Measurements from ENCODE around the gene WNK1.

Gene WNK1

DNA sequence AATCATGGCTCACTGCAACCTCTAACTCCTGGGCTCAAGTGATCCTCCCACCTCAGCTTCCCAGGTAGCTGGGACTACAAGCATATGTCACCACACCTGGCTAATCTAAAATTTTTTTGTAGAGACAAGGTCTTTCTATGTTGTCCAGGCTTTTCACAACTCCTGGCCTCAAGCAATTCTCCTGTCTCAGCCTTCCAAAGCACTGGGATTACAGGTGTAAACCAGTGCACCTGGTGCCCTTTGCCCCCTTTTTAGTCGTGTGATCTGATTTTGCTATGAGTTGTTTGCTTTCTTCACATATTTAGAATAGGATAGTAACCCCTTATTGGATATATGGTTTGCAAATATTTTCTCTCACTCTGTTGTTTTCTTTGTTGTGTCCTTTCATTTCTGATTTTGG is 198.8 kb downstream of the WNK1 start:
- DNase-seq (ENCODE audit: low spot score), result no peak

DNA sequence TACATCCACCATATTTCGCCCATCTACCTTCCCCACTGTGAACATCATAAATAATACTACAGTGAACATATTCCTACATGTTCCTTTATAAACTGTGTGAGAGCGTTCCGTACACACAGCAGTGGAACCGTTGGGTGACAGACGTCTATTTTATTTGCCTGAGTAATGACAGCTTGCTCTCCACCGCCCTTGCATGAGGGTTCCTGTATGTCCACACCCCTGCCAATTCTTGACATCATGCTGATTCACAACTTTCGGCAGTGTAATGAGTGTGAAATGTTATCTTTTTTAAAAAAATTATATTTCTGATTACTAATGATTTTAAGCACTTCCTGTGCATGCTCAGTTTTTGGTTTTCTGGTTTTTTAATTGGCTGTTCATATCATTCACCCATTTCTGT is 201.4 kb downstream of the WNK1 start:
- peak; percentile 49 for DNase-seq (ENCODE audit: low spot score)

DNA sequence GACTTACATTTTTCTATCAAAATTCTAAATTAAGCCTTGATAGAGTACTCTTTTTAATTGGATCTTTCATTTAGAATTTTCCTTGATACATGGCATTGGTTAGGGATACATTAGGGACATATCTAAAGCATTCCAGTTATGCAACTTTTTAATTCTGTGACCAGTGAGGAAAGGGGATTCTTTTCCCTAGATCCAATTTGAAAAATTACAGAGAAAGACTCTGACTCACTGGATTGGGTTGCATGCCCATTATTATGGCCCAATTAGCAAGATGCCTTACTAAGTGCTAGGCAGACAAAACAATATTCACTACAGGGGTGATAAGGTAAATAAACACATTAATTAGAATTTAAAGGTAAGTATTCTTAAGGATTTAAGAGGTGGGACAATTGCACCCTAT is 202.4 kb downstream of the WNK1 start:
- no peak for DNase-seq (ENCODE audit: low spot score)

DNA sequence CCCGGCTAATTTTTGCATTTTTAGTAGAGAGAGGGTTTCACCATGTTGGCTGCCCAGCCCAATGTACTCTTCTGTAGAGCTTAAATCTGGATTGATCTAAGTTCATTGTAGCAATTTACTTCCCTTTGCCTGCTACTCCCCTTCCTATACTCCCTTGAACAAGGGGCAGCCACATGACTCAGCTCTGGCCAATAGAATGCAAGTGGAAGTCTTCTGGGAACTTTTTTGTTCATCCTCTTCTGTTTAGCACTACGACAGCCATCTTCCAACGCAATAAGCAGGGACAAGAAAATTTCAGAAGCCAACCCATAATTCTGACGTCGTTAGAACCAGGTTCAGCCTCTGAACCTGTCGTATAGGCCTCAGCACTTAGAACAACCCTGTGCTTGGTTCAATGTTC is 203.6 kb downstream of the WNK1 start:
- no peak for DNase-seq (ENCODE audit: low spot score)

DNA sequence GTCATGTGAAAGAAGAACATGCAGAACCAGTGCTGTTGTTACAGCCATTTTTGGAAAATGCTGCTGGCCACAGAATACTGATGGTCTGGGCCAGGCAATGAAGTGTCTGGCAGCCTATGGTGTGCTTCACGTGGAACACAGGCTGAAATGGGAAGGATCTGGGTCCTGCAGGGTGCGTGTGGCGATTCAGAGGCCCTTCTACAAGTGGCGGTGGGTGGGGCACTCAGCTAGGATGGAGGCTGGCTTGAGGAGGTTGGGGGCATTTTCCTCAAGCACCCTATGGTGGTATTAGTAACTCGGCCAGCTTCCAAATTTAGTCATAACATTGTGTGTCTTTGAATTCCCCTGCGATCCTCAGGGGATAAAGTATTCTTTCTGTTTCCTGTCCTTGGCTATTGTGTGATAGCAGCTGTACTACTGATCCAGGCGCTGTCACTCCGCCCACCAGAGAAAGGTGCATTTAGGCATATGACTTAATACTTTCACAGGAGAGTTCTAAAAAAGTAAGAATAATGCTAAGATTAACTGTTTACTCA is 206.3 kb downstream of the WNK1 start:
- DNase-seq (ENCODE audit: low spot score), result no peak

All from hematopoietic multipotent progenitor cell treated with erythropoietin and hydrocortisone succinate and interleukin-3 and kit ligand, for 17 days (in vitro differentiated cells).